Gastroesophageal sphincter (tissue), 4 donors: ENCODE results near the gene CD72. TPM values are rescaled to one million over a fixed set of nuclear protein-coding genes. Genes with fewer than 3 reads are reported as not detected.

Experiments
- ATAC-seq: fragments of 150-250 bp; one replicate; pipeline ENCODE4 v1.9.1; 2016; ENCODE audit warnings: mild to moderate bottlenecking, moderate library complexity
- H3K27ac ChIP-seq, 4 donors: fragments of 200-600 bp; sonication (generic) in 3 of 4; 1 replicate in 3 of 4; 2 replicates in 1 of 4; pipeline ENCODE4 v1.5.1; 2016 to 2019
- H3K27me3 ChIP-seq: fragments of 200-600 bp; sonication (generic); one replicate; pipeline ENCODE4 v1.5.1; 2019
- H3K36me3 ChIP-seq, 2 donors: fragments of 200-600 bp; sonication (generic); one replicate each; pipeline ENCODE4 v1.5.1; 2019; ENCODE audit warnings: control low read depth in 1 of 2
- H3K4me1 ChIP-seq, 3 donors: fragments of 200-600 bp; sonication (generic); 1 replicate in 2 of 3; 2 replicates in 1 of 3; pipeline ENCODE4 v1.5.1; 2016 to 2019; ENCODE audit warnings: control low read depth in 2 of 3
- H3K4me3 ChIP-seq, 2 donors: fragments of 200-600 bp; sonication (generic); one replicate each; pipeline ENCODE4 v1.5.1; 2019; ENCODE audit warnings: mild to moderate bottlenecking in 1 of 2, moderate library complexity in 1 of 2
- H3K9me3 ChIP-seq, 3 donors: fragments of 200-600 bp; sonication (generic); one replicate each; pipeline ENCODE4 v1.5.1; 2017 to 2019; ENCODE audit warnings: control low read depth in 2 of 3
- EP300 ChIP-seq: sonication (generic); formaldehyde crosslinking; IDR thresholded peaks from one replicate; pipeline ENCODE4 v1.6.1; 2017; ENCODE audit warnings: antibody characterized with exemption, mild to moderate bottlenecking
- POLR2A ChIP-seq, 2 donors: fragments of 450-650 bp; IDR thresholded peaks; one replicate each; pipeline ENCODE4 v1.6.1; 2017; ENCODE audit warnings: antibody characterized with exemption in 2 of 2, mild to moderate bottlenecking in 2 of 2, moderate library complexity in 1 of 2
- POLR2AphosphoS5 ChIP-seq: sonication (generic); formaldehyde crosslinking; IDR thresholded peaks from one replicate; pipeline ENCODE4 v1.6.1; 2017; ENCODE audit warnings: antibody characterized with exemption
- WGBS, 2 donors: methylation state at CpG; one replicate each; pipeline ENCODE4 v1.1.5; 2018; ENCODE audit warnings: low coverage in 1 of 2; 5-methylcytosine and 5-hydroxymethylcytosine counted together
- total RNA-seq, 4 donors: library from RNA; depleted of rRNA; stranded (reverse); fragments of >200 nt; gene quantifications; one replicate each; pipeline ENCODE4 v1.1.0, GENCODE V29; 2016
- TF ChIP-seq, protein P1 (sequence below), 4 experiments: fragments of 200-600 bp in 2 of 4; fragments of 450-650 bp in 2 of 4; sonication (generic) in 1 of 4; IDR thresholded peaks; one replicate each; pipeline ENCODE4 v1.5.1; 2017 to 2019; ENCODE audit warnings: antibody characterized with exemption in 4 of 4, mild to moderate bottlenecking in 2 of 4, moderate library complexity in 2 of 4

Gene CD72
- total RNA-seq, 4 donors from 2014 or later = 1.0 to 2.0 (median 1.5) TPM

DNA sequence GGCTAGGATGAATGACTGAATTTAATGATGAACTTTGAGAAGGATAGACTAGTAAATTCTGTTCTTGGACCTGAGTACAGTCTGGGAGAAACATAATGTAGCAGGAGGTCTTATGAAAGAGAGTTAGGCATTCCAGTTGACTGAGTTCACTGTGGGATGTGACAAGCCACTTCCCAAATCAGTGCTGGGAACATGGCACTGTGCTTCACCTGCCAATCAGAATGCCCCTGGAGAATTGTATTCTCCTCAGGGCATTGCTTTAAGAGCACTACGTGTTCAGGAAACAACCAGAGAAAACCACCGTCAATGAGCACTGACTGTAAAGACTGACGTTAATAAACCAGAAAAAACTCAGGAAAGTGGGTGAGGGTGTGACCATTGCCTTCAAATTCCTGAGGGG lies 41.1 kb upstream of the CD72 start:
- peaks cover 0 to 11% of the 10 kb centered on the region in 2 donors for H3K36me3 ChIP-seq
- no peaks in the 10 kb centered on the region for H3K9me3 ChIP-seq
- 14 to 35% methylated on average over 3 of the region's 3 CpGs for WGBS, 2 donors
- peak; percentile 14 for ATAC-seq
- peak overlapping the region; percentile 70 to 97 for H3K4me3 ChIP-seq
- H3K27ac ChIP-seq = peak overlapping the region; percentile 94 to 100 (median 100)
- no peaks in the 10 kb centered on the region for H3K27me3 ChIP-seq
- TF ChIP-seq POLR2A (IDR thresholded peaks at IDR 0.05) = peak; percentile 25 to 41
- TF ChIP-seq POLR2AphosphoS5 = peak; percentile 93
- TF ChIP-seq EP300 = peak; percentile 64
- TF ChIP-seq, protein P1, sequence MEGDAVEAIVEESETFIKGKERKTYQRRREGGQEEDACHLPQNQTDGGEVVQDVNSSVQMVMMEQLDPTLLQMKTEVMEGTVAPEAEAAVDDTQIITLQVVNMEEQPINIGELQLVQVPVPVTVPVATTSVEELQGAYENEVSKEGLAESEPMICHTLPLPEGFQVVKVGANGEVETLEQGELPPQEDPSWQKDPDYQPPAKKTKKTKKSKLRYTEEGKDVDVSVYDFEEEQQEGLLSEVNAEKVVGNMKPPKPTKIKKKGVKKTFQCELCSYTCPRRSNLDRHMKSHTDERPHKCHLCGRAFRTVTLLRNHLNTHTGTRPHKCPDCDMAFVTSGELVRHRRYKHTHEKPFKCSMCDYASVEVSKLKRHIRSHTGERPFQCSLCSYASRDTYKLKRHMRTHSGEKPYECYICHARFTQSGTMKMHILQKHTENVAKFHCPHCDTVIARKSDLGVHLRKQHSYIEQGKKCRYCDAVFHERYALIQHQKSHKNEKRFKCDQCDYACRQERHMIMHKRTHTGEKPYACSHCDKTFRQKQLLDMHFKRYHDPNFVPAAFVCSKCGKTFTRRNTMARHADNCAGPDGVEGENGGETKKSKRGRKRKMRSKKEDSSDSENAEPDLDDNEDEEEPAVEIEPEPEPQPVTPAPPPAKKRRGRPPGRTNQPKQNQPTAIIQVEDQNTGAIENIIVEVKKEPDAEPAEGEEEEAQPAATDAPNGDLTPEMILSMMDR (IDR thresholded peaks at IDR 0.05) = no peak
- peaks cover 0 to 69% (median 8%) of the 10 kb centered on the region in 3 donors for H3K4me1 ChIP-seq

- TF ChIP-seq POLR2A (IDR thresholded peaks at IDR 0.05) = no peak
- TF ChIP-seq EP300 = no peak
- no peak for TF ChIP-seq POLR2AphosphoS5
- TF ChIP-seq, protein P1 (IDR thresholded peaks at IDR 0.05) = no peak
- Histone ChIP-seq H3K27me3 (no peaks in the 10 kb centered on the region), H3K4me3 (peak overlapping the region; percentile 70 to 97), H3K9me3 (no peaks in the 10 kb centered on the region), H3K36me3 (peaks cover 0 to 11% of the 10 kb centered on the region in 2 donors), H3K4me1 (peaks cover 0 to 64% (median 8%) of the 10 kb centered on the region in 3 donors), H3K27ac (peak overlapping the region; percentile 94 to 100 (median 100))
- no peak for ATAC-seq
- WGBS, 2 donors = 0 to 8% methylated on average over 2 of the region's 2 CpGs
These were observed 40.7 kb upstream of the CD72 start for GRCh38 chr9:35658968-35659220.

- peaks cover 0 to 59% (median 8%) of the 10 kb centered on the region in 3 donors for H3K4me1 ChIP-seq
- 0 to 1% methylated on average over 7 to 18 of the region's 67 CpGs for WGBS, 2 donors
- ATAC-seq = peak; percentile 76
- no peaks in the 10 kb centered on the region for H3K9me3 ChIP-seq
- H3K27me3 ChIP-seq = no peaks in the 10 kb centered on the region
- TF ChIP-seq POLR2A (IDR thresholded peaks at IDR 0.05) (peak; percentile 97), EP300 (no peak), POLR2AphosphoS5 (peak; percentile 88)
- TF ChIP-seq, protein P1 (IDR thresholded peaks at IDR 0.05) = peak in 3 of 4 experiments; percentile 57 to 72 (median 69)
- peaks cover 0 to 11% of the 10 kb centered on the region in 2 donors for H3K36me3 ChIP-seq
- H3K4me3 ChIP-seq = peak within 1 kb of the TSS; percentile 70 to 97
- H3K27ac ChIP-seq = peak within 1 kb of the TSS; percentile 94 to 100 (median 100)
These were observed 40.1 kb upstream of the CD72 start, which contains the start of gene CCDC107 for GRCh38 chr9:35658137-35658967. TSS of gene CCDC107 (plus strand) at chr9:35658292. CDS start at chr9:35658380, 88 bp downstream.

- Histone ChIP-seq H3K27ac (peak within 1 kb of the TSS; percentile 94 to 100 (median 100)), H3K4me3 (peak within 1 kb of the TSS; percentile 70 to 97), H3K27me3 (no peaks in the 10 kb centered on the region), H3K4me1 (peaks cover 0 to 52% (median 8%) of the 10 kb centered on the region in 3 donors), H3K9me3 (no peaks in the 10 kb centered on the region), H3K36me3 (peaks cover 0 to 11% of the 10 kb centered on the region in 2 donors)
- 0% methylated on average over 20 to 21 of the region's 42 CpGs for WGBS, 2 donors
- peak; percentile 96 for TF ChIP-seq POLR2AphosphoS5
- TF ChIP-seq EP300 = peak; percentile 95
- TF ChIP-seq, protein P1 (IDR thresholded peaks at IDR 0.05) = peak in 3 of 4 experiments; percentile 32 to 74 (median 71)
- peak; percentile 81 to 82 for TF ChIP-seq POLR2A (IDR thresholded peaks at IDR 0.05)
- ATAC-seq = peak; percentile 93
These were observed 39.4 kb upstream of the CD72 start, which contains the start of gene RMRP for GRCh38 chr9:35657546-35658136. TSS of gene RMRP (minus strand) at chr9:35658019.
